ENCODE measurements around the gene GPR153.
"Not testable (repeated sequence)": the region's sequence is repeated elsewhere in the genome, so short reads cannot be mapped to it uniquely, and the experiment has no call there.

Gene GPR153

GRCh38 chr1:6260961-6261614 lies at the start of gene GPR153:
Gene GPR153 (minus strand): TSS chr1:6261098. CDS start chr1:6254905, 6,193 bp downstream.
- DNase-seq (ENCODE audit: low read depth): no peak

GRCh38 chr1:6310116-6310848 lies 49.4 kb upstream of the GPR153 start:
- no peak for DNase-seq (ENCODE audit: low read depth)

GRCh38 chr1:6309564-6309963 lies 48.7 kb upstream of the GPR153 start:
- no peak for DNase-seq (ENCODE audit: low read depth)

- no peak for DNase-seq (ENCODE audit: low read depth)
Measured at GRCh38 chr1:6308449-6308848, 47.6 kb upstream of the GPR153 start.

GRCh38 chr1:6307682-6308081 lies 46.8 kb upstream of the GPR153 start:
- not testable (repeated sequence) for DNase-seq (ENCODE audit: low read depth)

- no peak for DNase-seq (ENCODE audit: low read depth)
Measured at GRCh38 chr1:6307099-6307498, 46.2 kb upstream of the GPR153 start.

GRCh38 chr1:6303397-6304012 lies 42.6 kb upstream of the GPR153 start:
- no peak for DNase-seq (ENCODE audit: low read depth)

- no peak for DNase-seq (ENCODE audit: low read depth)
Measured at GRCh38 chr1:6302568-6302967, 41.7 kb upstream of the GPR153 start.

GRCh38 chr1:6301526-6301925 lies 40.6 kb upstream of the GPR153 start:
- no peak for DNase-seq (ENCODE audit: low read depth)

GRCh38 chr1:6300342-6301048 lies 39.6 kb upstream of the GPR153 start:
- DNase-seq (ENCODE audit: low read depth): no peak

GRCh38 chr1:6299557-6300165 lies 38.8 kb upstream of the GPR153 start:
- DNase-seq (ENCODE audit: low read depth): no peak

- DNase-seq (ENCODE audit: low read depth): no peak
Measured at GRCh38 chr1:6298940-6299465, 38.1 kb upstream of the GPR153 start.

GRCh38 chr1:6298530-6298929 lies 37.6 kb upstream of the GPR153 start:
- DNase-seq (ENCODE audit: low read depth): no peak

- DNase-seq (ENCODE audit: low read depth): no peak
Measured at GRCh38 chr1:6295910-6296309, 35.0 kb upstream of the GPR153 start.

GRCh38 chr1:6294890-6295556 lies 34.1 kb upstream of the GPR153 start:
- DNase-seq (ENCODE audit: low read depth): no peak

- no peak for DNase-seq (ENCODE audit: low read depth)
Measured at GRCh38 chr1:6294080-6294889, 33.4 kb upstream of the GPR153 start.

GRCh38 chr1:6292102-6292501 lies 31.2 kb upstream of the GPR153 start:
- DNase-seq (ENCODE audit: low read depth): no peak

GRCh38 chr1:6288665-6289064 lies 27.8 kb upstream of the GPR153 start:
- DNase-seq (ENCODE audit: low read depth): no peak

GRCh38 chr1:6288026-6288425 lies 27.1 kb upstream of the GPR153 start:
- no peak for DNase-seq (ENCODE audit: low read depth)

GRCh38 chr1:6287431-6287886 lies 26.6 kb upstream of the GPR153 start:
- peak; percentile 31 for DNase-seq (ENCODE audit: low read depth)

Data from fibroblast of the conjunctiva (primary cell).